Measurements from ENCODE around the gene PTPN2. TPM values are rescaled to one million over a fixed set of nuclear protein-coding genes. Genes with fewer than 3 reads are reported as not detected.

The PTPN2 gene
- total RNA-seq, 4 donors from 2014 or later = 36.9 to 49.2 (median 38.7) TPM

Other genes starting within 250 kb of the PTPN2 start
- 10 to 100 TPM; 21.7 to 42.8 (median 25.2) TPM for gene SPIRE1, start 226.1 kb downstream of the PTPN2 start, total RNA-seq
- 10 to 100 TPM in 2 of 4 donors, 1 to 10 TPM in 2; 6.5 to 14.8 (median 11.3) TPM for gene CEP76, start 181.5 kb downstream of the PTPN2 start, total RNA-seq
- 10 to 100 TPM; 53.1 to 72.1 (median 68.4) TPM for gene PSMG2, start 181.2 kb downstream of the PTPN2 start, total RNA-seq
- 10 to 100 TPM; 39.3 to 45.4 (median 42.8) TPM for gene SEH1L, start 63.8 kb upstream of the PTPN2 start, total RNA-seq
- gene CEP192, start 107.1 kb upstream of the PTPN2 start, total RNA-seq = 10 to 100 TPM; 13.0 to 30.4 (median 18.8) TPM